ENCODE results near the gene VPS16.

GRCh38 chr20:2846698-2847097, 6.2 kb downstream of the VPS16 start:
- TF ChIP-seq, protein P1, sequence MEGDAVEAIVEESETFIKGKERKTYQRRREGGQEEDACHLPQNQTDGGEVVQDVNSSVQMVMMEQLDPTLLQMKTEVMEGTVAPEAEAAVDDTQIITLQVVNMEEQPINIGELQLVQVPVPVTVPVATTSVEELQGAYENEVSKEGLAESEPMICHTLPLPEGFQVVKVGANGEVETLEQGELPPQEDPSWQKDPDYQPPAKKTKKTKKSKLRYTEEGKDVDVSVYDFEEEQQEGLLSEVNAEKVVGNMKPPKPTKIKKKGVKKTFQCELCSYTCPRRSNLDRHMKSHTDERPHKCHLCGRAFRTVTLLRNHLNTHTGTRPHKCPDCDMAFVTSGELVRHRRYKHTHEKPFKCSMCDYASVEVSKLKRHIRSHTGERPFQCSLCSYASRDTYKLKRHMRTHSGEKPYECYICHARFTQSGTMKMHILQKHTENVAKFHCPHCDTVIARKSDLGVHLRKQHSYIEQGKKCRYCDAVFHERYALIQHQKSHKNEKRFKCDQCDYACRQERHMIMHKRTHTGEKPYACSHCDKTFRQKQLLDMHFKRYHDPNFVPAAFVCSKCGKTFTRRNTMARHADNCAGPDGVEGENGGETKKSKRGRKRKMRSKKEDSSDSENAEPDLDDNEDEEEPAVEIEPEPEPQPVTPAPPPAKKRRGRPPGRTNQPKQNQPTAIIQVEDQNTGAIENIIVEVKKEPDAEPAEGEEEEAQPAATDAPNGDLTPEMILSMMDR (tag by site-specific recombination; IDR thresholded peaks at IDR 0.05) = no peak
- no peak for TF ChIP-seq ZNF146 (tag by site-specific recombination; IDR thresholded peaks at IDR 0.05)
- TF ChIP-seq ZEB2 (tag by site-specific recombination; IDR thresholded peaks at IDR 0.05) = no peak
- no peak for TF ChIP-seq ZNF416 (tag by site-specific recombination; IDR thresholded peaks at IDR 0.05)
- TF ChIP-seq ZNF768 (tag by site-specific recombination; IDR thresholded peaks at IDR 0.05) = no peak
- TF ChIP-seq ZNF76 (tag by site-specific recombination; IDR thresholded peaks at IDR 0.05; ENCODE audit: borderline replicate concordance, low read depth) = no peak
- TF ChIP-seq, protein P2, sequence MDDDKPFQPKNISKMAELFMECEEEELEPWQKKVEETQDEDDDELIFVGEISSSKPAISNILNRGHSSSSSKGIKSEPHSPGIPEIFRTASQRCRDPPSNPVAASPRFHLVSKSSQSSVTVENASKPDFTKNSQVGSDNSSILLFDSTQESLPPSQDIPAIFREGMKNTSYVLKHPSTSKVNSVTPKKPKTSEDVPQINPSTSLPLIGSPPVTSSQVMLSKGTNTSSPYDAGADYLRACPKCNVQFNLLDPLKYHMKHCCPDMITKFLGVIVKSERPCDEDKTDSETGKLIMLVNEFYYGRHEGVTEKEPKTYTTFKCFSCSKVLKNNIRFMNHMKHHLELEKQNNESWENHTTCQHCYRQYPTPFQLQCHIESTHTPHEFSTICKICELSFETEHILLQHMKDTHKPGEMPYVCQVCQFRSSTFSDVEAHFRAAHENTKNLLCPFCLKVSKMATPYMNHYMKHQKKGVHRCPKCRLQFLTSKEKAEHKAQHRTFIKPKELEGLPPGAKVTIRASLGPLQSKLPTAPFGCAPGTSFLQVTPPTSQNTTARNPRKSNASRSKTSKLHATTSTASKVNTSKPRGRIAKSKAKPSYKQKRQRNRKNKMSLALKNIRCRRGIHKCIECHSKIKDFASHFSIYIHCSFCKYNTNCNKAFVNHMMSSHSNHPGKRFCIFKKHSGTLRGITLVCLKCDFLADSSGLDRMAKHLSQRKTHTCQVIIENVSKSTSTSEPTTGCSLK (tag by site-specific recombination; IDR thresholded peaks at IDR 0.05) = no peak
